Measurements from ENCODE around the gene SLC48A1.

SLC48A1 gene

DNA sequence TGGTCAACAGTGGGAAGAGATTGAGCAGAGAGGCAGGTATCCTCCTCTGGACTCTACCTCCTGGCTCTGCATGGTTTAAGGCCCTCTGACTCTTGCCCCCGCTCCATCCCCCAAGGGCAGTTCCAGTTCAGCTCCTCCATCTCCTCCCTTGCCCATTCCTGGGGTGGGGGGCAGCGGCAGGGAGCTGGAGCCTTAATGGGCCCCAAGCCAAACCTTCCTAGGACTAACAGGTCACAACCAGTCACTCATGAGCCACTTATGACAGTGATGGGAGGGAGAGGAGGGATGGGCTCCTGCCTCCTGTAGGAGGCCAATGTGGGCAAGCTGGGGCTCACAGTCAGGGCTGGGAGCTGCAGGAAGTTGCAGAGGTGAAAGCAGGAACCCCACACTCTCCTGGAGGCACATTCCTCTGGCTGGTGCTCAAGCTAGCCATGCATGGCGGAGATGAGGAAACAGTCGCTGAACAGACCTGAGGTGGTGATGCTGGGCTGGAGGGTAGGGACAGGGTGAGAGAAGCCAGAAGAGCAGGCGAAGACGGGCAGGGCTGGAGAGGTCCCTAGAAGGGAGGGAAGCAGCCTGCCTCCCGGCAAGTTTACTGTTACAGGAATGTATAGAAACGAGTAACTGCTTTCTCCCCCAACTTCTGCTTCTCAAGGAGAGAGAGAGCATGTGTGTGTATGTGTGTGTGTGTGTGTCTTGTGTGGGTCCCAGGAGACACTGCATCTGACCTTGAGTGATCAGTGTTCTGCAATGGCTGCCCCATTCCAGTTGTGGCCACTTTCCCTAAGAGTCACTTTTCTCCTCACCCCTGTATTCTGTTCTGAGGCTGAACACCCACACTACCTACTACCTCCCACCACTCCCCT, 9.3 kb upstream of the SLC48A1 start:
- Histone ChIP-seq H3K9me2 (ENCODE audit: low read depth, low read length) (no peaks in the 10 kb centered on the region), H3K79me2 (ENCODE audit: insufficient read depth, low read length) (no peaks in the 10 kb centered on the region), H3K27ac (ENCODE audit: low read depth, low read length, poor library complexity, severe bottlenecking) (no peak overlapping the region), H4K20me1 (ENCODE audit: insufficient read depth, low read length) (no peaks in the 10 kb centered on the region), H3K36me3 (ENCODE audit: insufficient read depth, low read length) (no peaks in the 10 kb centered on the region), H3K27me3 (ENCODE audit: insufficient read depth, low read length) (0 out of 2 replicates have a peak, but pooled peaks cover 4% of the 10 kb centered on the region), H3F3A (ENCODE audit: insufficient read depth, low read length) (no peaks in the 10 kb centered on the region), H3K4me2 (ENCODE audit: low read length) (no peak overlapping the region), H3K9ac (ENCODE audit: low read length) (no peak overlapping the region), H2AFZ (ENCODE audit: low read length) (no peak overlapping the region), H3K4me3 (ENCODE audit: low read depth, low read length, poor library complexity, severe bottlenecking) (no peak overlapping the region), H3K9me3 (ENCODE audit: low read length) (no peaks in the 10 kb centered on the region), H3K4me1 (ENCODE audit: insufficient read depth, low read length, severe bottlenecking) (peaks cover 10% of the 10 kb centered on the region)
- TF ChIP-seq, protein P1, sequence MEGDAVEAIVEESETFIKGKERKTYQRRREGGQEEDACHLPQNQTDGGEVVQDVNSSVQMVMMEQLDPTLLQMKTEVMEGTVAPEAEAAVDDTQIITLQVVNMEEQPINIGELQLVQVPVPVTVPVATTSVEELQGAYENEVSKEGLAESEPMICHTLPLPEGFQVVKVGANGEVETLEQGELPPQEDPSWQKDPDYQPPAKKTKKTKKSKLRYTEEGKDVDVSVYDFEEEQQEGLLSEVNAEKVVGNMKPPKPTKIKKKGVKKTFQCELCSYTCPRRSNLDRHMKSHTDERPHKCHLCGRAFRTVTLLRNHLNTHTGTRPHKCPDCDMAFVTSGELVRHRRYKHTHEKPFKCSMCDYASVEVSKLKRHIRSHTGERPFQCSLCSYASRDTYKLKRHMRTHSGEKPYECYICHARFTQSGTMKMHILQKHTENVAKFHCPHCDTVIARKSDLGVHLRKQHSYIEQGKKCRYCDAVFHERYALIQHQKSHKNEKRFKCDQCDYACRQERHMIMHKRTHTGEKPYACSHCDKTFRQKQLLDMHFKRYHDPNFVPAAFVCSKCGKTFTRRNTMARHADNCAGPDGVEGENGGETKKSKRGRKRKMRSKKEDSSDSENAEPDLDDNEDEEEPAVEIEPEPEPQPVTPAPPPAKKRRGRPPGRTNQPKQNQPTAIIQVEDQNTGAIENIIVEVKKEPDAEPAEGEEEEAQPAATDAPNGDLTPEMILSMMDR (IDR thresholded peaks at IDR 0.05; ENCODE audit: low read length) = no peak
- TF ChIP-seq EZH2 (IDR thresholded peaks at IDR 0.05; ENCODE audit: borderline replicate concordance, low read length) = no peak

DNA sequence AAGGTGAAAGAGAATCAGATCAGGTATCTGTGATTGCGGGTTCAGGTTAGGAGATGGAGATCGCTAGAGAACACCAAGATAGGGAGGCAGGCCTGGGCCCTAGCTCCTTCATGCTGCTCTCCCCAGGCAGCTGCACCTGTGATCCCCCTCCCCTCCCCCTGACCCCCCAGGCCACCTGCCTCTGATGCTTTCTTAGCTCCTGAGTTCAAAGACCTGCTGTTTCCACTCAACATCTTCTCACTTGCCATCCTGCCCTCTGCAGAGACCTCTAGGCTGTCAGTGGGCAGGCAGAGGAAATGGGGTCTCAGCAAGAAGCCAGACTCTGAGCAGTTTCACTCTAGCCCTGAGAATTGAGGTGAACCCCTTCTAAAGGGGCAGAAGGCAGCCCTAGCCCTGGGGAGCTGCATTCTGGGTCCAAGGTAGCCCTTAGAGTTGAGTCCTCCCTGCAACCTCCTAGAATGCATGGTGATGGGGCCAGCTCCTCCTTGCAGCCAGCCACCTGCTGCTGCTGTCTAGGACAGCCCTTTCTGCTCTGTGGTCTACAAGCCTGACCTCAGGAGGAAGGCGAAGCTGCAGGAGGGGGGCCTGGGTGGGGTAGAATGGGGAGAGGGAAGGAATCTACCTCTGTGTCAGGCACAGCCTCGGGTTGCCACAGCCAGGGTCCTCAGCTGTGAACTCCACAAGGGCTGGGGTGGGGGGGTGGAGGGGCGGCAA, 6.4 kb upstream of the SLC48A1 start:
- Histone ChIP-seq H4K20me1 (ENCODE audit: insufficient read depth, low read length) (no peaks in the 10 kb centered on the region), H2AFZ (ENCODE audit: low read length) (no peak overlapping the region), H3K9me2 (ENCODE audit: low read depth, low read length) (no peaks in the 10 kb centered on the region), H3F3A (ENCODE audit: insufficient read depth, low read length) (no peaks in the 10 kb centered on the region), H3K36me3 (ENCODE audit: insufficient read depth, low read length) (no peaks in the 10 kb centered on the region), H3K27ac (ENCODE audit: low read depth, low read length, poor library complexity, severe bottlenecking) (no peak overlapping the region), H3K27me3 (ENCODE audit: insufficient read depth, low read length) (no peaks in the 10 kb centered on the region), H3K9ac (ENCODE audit: low read length) (no peak overlapping the region), H3K79me2 (ENCODE audit: insufficient read depth, low read length) (no peaks in the 10 kb centered on the region), H3K9me3 (ENCODE audit: low read length) (no peaks in the 10 kb centered on the region), H3K4me3 (ENCODE audit: low read depth, low read length, poor library complexity, severe bottlenecking) (no peak overlapping the region), H3K4me1 (ENCODE audit: insufficient read depth, low read length, severe bottlenecking) (no peaks in the 10 kb centered on the region), H3K4me2 (ENCODE audit: low read length) (no peak overlapping the region)
- TF ChIP-seq, protein P1 (IDR thresholded peaks at IDR 0.05; ENCODE audit: low read length) = no peak
- no peak for TF ChIP-seq EZH2 (IDR thresholded peaks at IDR 0.05; ENCODE audit: borderline replicate concordance, low read length)

DNA sequence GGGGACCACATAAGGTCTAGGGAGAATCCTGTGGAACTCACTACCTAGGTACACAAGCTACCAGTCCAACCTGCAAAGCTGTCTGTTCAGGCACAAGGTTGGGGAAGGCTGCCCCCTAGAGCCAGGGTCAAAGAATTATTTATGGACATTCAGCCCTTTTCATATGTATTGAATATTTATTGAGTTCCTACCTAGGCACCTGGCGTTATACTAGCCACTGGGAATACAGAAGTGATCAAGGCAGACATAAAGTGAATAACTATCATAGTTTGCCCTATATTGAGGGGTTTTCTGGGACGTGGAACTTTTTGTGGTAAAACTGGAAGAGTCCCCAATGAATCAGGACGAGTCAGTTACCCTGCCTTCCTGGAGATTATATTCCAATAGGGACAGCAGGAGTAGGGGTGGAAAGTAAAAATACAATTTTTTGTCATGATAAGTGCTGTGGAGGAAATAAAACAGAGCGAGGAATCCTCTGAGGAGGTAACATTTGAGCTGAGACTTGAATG, 5.8 kb upstream of the SLC48A1 start:
- no peak overlapping the region for H3K4me2 ChIP-seq (ENCODE audit: low read length)
- H3K9me3 ChIP-seq (ENCODE audit: low read length) = no peaks in the 10 kb centered on the region

More for the DNA sequence above, 5.8 kb upstream of the SLC48A1 start:
- Histone ChIP-seq H3K79me2 (ENCODE audit: insufficient read depth, low read length) (no peaks in the 10 kb centered on the region), H3K9me2 (ENCODE audit: low read depth, low read length) (no peaks in the 10 kb centered on the region), H3K9ac (ENCODE audit: low read length) (no peak overlapping the region), H4K20me1 (ENCODE audit: insufficient read depth, low read length) (no peaks in the 10 kb centered on the region), H3F3A (ENCODE audit: insufficient read depth, low read length) (no peaks in the 10 kb centered on the region), H3K27ac (ENCODE audit: low read depth, low read length, poor library complexity, severe bottlenecking) (no peak overlapping the region), H3K4me1 (ENCODE audit: insufficient read depth, low read length, severe bottlenecking) (no peaks in the 10 kb centered on the region), H3K4me3 (ENCODE audit: low read depth, low read length, poor library complexity, severe bottlenecking) (no peak overlapping the region), H3K27me3 (ENCODE audit: insufficient read depth, low read length) (no peaks in the 10 kb centered on the region), H2AFZ (ENCODE audit: low read length) (no peak overlapping the region), H3K36me3 (ENCODE audit: insufficient read depth, low read length) (no peaks in the 10 kb centered on the region)
- TF ChIP-seq, protein P1 (IDR thresholded peaks at IDR 0.05; ENCODE audit: low read length) = peak; percentile 82
- no peak for TF ChIP-seq EZH2 (IDR thresholded peaks at IDR 0.05; ENCODE audit: borderline replicate concordance, low read length)

Measured in OCI-LY1 (cell line).